Loucy (cell line): ENCODE measurements around the gene AFF3.

Source experiments
- EZH2phosphoT487 ChIP-seq: fragments of 200-600 bp; IDR thresholded peaks from 2 replicates; pipeline ENCODE4 v1.6.1; 2018; ENCODE audit warnings: antibody characterized with exemption, mild to moderate bottlenecking, moderate library complexity, borderline replicate concordance
- TF ChIP-seq, protein P1 (sequence below): fragments of 200-600 bp; sonication (generic); conservative IDR thresholded peaks from 2 replicates; pipeline ENCODE4 v1.5.1; 2014; ENCODE audit warnings: mild to moderate bottlenecking, antibody characterized with exemption, low read length

DNA sequence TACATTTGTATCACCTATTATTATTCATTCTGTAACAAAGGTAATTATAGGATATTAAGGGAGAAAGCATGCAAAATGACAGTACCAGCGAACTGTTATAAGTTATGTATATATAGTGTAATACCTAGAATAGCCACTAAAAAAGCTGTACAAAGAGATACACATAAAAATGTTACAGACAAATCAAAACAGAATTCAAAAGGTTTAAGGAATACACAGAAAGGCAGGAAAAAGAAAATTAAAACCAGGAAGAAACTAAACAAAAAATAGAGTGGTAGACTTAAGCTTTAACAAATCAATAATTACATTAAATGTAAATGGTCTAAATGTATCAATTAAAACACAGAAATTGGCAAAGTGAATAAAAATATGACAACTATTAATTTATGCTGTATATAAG, 476.1 kb downstream of the AFF3 start:
- TF ChIP-seq, protein P1, sequence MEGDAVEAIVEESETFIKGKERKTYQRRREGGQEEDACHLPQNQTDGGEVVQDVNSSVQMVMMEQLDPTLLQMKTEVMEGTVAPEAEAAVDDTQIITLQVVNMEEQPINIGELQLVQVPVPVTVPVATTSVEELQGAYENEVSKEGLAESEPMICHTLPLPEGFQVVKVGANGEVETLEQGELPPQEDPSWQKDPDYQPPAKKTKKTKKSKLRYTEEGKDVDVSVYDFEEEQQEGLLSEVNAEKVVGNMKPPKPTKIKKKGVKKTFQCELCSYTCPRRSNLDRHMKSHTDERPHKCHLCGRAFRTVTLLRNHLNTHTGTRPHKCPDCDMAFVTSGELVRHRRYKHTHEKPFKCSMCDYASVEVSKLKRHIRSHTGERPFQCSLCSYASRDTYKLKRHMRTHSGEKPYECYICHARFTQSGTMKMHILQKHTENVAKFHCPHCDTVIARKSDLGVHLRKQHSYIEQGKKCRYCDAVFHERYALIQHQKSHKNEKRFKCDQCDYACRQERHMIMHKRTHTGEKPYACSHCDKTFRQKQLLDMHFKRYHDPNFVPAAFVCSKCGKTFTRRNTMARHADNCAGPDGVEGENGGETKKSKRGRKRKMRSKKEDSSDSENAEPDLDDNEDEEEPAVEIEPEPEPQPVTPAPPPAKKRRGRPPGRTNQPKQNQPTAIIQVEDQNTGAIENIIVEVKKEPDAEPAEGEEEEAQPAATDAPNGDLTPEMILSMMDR, result peak; percentile 31; the same call in 1 of the 2 replicates
- TF ChIP-seq EZH2phosphoT487, result no peak
